ENCODE results near the gene ASB2. TPM values are rescaled to one million over a fixed set of nuclear protein-coding genes. Genes with fewer than 3 reads are reported as not detected.

ASB2 gene
- total RNA-seq, 4 donors from 2014 or later = 0.79 to 2.5 (median 0.95) TPM

DNA sequence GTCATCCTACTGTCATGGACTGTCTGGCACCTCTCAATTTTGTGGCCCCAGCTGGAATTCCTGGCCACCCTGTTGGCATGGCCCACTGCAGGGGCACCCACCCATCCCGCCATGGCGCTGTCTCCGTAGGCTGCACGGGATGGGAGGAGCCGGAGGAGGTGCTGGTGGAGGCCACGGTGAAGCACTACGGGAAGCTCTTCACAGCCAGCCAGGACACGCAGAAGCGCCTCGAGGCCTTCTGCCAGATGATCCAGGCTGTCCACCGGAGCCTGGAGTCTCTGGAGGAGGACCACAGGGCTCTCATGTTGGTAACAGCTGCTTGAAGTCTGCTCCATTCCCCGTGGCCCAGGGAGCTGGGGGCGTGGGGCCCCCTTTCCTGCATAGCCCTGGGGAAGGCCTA is 24.6 kb upstream of the ASB2 start:
- no peak for DNase-seq (ENCODE audit: low spot score in 2 of 2)

DNA sequence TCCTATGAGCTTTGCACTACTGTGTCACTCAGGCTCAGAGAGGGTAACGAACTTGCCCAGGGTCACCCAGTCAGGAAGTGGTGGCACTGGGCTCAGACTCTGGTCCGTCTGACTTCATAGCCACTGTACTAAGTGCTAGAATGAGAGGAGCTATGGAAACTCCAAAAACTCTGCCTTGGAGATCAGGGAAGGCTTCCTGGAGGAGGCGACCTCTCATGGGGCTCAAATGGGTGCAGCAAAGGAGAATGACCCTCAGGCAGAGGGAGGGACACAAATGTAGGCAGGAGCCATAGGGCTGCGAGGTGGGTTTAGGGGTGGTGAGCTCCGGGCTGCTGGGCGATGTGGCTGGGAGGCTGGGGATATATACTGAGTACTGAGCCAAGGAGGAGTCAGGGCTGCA is 23.9 kb upstream of the ASB2 start:
- peaks cover 18% of the 10 kb centered on the region for H3K4me1 ChIP-seq
- H3K36me3 ChIP-seq = no peaks in the 10 kb centered on the region
- H3K4me3 ChIP-seq = no peak overlapping the region
- 82% methylated on average over 6 of the region's 6 CpGs for WGBS
- no peaks in the 10 kb centered on the region for H3K9me3 ChIP-seq
- TF ChIP-seq EP300 (IDR thresholded peaks at IDR 0.05) (no peak), POLR2A (IDR thresholded peaks at IDR 0.05) (no peak), POLR2AphosphoS5 (IDR thresholded peaks at IDR 0.05) (no peak)
- TF ChIP-seq, protein P1, sequence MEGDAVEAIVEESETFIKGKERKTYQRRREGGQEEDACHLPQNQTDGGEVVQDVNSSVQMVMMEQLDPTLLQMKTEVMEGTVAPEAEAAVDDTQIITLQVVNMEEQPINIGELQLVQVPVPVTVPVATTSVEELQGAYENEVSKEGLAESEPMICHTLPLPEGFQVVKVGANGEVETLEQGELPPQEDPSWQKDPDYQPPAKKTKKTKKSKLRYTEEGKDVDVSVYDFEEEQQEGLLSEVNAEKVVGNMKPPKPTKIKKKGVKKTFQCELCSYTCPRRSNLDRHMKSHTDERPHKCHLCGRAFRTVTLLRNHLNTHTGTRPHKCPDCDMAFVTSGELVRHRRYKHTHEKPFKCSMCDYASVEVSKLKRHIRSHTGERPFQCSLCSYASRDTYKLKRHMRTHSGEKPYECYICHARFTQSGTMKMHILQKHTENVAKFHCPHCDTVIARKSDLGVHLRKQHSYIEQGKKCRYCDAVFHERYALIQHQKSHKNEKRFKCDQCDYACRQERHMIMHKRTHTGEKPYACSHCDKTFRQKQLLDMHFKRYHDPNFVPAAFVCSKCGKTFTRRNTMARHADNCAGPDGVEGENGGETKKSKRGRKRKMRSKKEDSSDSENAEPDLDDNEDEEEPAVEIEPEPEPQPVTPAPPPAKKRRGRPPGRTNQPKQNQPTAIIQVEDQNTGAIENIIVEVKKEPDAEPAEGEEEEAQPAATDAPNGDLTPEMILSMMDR (IDR thresholded peaks at IDR 0.05) = no peak
- DNase-seq (ENCODE audit: low spot score in 2 of 2) = no peak
- peaks cover 31% of the 10 kb centered on the region for H3K27me3 ChIP-seq
- no peak overlapping the region for H3K27ac ChIP-seq

More for the DNA sequence above, 24.6 kb upstream of the ASB2 start:
- no CpG with 5 or more reads among the region's 13 CpGs for WGBS
- H3K36me3 ChIP-seq = no peaks in the 10 kb centered on the region
- no peak overlapping the region for H3K27ac ChIP-seq
- peaks cover 12% of the 10 kb centered on the region for H3K4me1 ChIP-seq
- TF ChIP-seq POLR2AphosphoS5 (IDR thresholded peaks at IDR 0.05) = no peak
- TF ChIP-seq POLR2A (IDR thresholded peaks at IDR 0.05) = no peak
- no peak for TF ChIP-seq EP300 (IDR thresholded peaks at IDR 0.05)
- TF ChIP-seq, protein P1 (IDR thresholded peaks at IDR 0.05) = no peak
- H3K27me3 ChIP-seq = peaks cover 28% of the 10 kb centered on the region
- no peaks in the 10 kb centered on the region for H3K9me3 ChIP-seq
- no peak overlapping the region for H3K4me3 ChIP-seq

DNA sequence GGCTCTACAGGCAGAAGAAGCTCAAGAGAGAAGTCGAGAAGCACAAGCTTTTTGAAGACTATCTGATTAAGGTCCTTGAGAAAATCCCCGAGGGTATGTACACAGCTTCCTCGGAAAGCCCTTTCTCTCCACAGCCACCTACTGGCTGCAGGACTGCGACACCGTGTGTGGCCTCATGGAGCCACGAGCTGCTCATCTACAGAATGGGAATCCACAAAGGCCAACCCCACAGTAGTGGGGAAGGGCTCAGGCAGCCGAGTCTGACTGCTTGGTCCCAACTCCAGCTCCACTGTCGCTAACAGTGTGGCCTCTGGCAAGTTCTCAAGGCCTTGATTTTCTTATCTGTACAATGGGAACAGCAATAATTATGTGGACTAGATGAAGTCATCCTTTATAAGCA is 23.2 kb upstream of the ASB2 start:
- peaks cover 21% of the 10 kb centered on the region for H3K4me1 ChIP-seq

DNA sequence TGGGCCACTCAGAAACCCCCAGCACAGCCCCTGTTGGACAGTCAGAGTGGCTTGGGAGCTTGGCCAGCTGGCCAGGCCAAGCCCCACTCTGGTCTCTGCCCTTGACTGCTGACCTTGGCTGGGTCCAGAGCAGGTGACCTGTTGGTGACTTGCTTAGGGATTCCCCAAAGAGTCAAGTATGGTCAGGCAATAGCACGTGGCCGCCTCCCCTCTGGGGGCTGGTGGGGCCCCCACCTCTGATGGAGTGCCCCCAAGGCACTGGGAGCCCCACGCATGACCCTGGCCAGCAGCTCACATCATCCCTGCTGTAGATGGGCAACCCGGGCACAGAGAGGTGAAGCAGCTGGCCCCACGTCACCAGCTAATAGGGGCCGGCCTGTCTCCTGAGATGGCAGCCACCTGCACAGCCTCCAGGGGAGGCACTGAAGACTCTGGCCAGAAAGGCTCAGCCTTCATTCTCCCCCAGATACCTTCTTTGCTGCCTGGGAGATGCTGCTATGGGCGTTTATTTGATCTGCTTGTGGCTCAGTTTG is 22.6 kb upstream of the ASB2 start:
- Histone ChIP-seq H3K4me3 (no peak overlapping the region), H3K27ac (no peak overlapping the region), H3K36me3 (no peaks in the 10 kb centered on the region), H3K9me3 (no peaks in the 10 kb centered on the region), H3K27me3 (peaks cover 27% of the 10 kb centered on the region), H3K4me1 (peaks cover 21% of the 10 kb centered on the region)
- DNase-seq (ENCODE audit: low spot score in 2 of 2) = no peak
- no peak for TF ChIP-seq POLR2A (IDR thresholded peaks at IDR 0.05)
- TF ChIP-seq POLR2AphosphoS5 (IDR thresholded peaks at IDR 0.05) = no peak
- TF ChIP-seq, protein P1 (IDR thresholded peaks at IDR 0.05) = no peak
- no peak for TF ChIP-seq EP300 (IDR thresholded peaks at IDR 0.05)
- 56% methylated on average over 4 of the region's 7 CpGs for WGBS

More for the DNA sequence above, 23.2 kb upstream of the ASB2 start:
- Histone ChIP-seq H3K4me3 (no peak overlapping the region), H3K27ac (no peak overlapping the region), H3K36me3 (no peaks in the 10 kb centered on the region), H3K27me3 (peaks cover 27% of the 10 kb centered on the region), H3K9me3 (no peaks in the 10 kb centered on the region)
- TF ChIP-seq EP300 (IDR thresholded peaks at IDR 0.05) = no peak
- TF ChIP-seq, protein P1 (IDR thresholded peaks at IDR 0.05) = no peak
- no peak for TF ChIP-seq POLR2A (IDR thresholded peaks at IDR 0.05)
- no peak for TF ChIP-seq POLR2AphosphoS5 (IDR thresholded peaks at IDR 0.05)
- DNase-seq (ENCODE audit: low spot score in 2 of 2) = no peak
- 66% methylated on average over 7 of the region's 8 CpGs for WGBS

DNA sequence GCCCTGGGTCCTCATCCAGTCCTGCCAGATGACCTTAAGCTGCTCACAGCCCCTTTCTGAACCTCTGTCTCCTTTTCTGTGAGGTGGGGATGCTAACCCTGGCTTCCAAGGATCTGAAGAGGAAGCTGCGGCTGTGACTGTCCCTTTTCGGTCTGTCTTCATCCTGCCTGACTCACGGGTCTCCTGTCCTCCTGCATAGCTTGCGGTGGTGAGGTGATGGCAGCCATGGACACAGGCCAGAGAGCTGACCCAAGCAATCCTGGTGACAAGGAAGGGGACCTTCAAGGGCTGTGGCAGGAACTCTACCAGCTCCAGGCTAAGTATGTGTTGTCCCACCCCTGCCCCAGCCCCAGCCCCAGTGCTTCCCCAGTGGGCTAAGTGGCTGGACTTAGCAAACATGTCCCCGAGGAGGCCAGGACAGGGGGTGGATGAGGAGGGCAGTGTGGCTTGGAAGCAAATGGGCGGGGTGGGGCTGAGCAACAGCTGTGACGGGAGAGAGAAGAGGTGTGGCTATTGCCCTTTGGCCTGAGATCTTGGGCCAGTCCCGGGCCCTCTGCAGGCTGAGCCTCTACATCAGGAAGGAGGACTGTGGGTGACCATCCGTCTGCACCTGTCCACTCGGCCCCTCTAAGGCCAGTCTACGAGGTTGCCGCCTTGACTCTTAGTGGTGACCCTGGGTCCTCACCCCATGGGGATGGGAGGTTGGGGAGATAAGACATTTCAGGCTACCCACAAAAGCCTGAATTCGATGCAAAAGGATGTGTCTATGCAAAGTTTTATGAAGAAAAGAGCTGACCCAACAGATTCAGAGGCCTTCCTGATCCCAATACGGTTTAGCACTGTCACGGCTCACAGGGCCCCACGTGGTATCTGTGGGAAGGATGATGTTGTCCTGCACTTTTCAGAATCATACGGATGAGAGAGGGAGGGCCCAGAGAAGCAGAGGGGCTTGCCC is 21.8 kb upstream of the ASB2 start:
- 84% methylated on average over 17 of the region's 17 CpGs for WGBS
- no peak overlapping the region for H3K27ac ChIP-seq
- DNase-seq (ENCODE audit: low spot score in 2 of 2) = no peak
- no peaks in the 10 kb centered on the region for H3K9me3 ChIP-seq
- peaks cover 25% of the 10 kb centered on the region for H3K27me3 ChIP-seq
- no peak overlapping the region for H3K4me3 ChIP-seq
- no peak for TF ChIP-seq POLR2AphosphoS5 (IDR thresholded peaks at IDR 0.05)
- TF ChIP-seq POLR2A (IDR thresholded peaks at IDR 0.05) = no peak
- TF ChIP-seq EP300 (IDR thresholded peaks at IDR 0.05) = no peak
- TF ChIP-seq, protein P1 (IDR thresholded peaks at IDR 0.05) = no peak
- H3K36me3 ChIP-seq = no peaks in the 10 kb centered on the region
- peaks cover 21% of the 10 kb centered on the region for H3K4me1 ChIP-seq

Data from suprapubic skin (tissue), 4 donors.